K562 (cell line): Measurements from ENCODE around the gene MRI1. TPM values are rescaled to one million over a fixed set of nuclear protein-coding genes. Genes with fewer than 3 reads are reported as not detected.

Source experiments
- CBX2 ChIP-seq: fragments of 200-600 bp; sonication (generic); IDR thresholded peaks from one replicate; pipeline ENCODE4 v1.6.1; 2012; ENCODE audit warnings: mild to moderate bottlenecking, low read length, inconsistent platforms; ENCODE audit not compliant: insufficient read depth, poor library complexity, severe bottlenecking
- LEF1 ChIP-seq: fragments of 450-650 bp; IDR thresholded peaks from 2 replicates; pipeline ENCODE4 v1.6.1; 2016; ENCODE audit warnings: mild to moderate bottlenecking
- XRCC4 ChIP-seq: IDR thresholded peaks from one replicate; pipeline ENCODE4 v1.6.1; 2011; ENCODE audit not compliant: insufficient read depth, insufficient read length; ENCODE audit errors: extremely low read depth
- ZNF668 ChIP-seq: fragments of 250-450 bp; sonication (Bioruptor Pico); IDR thresholded peaks from 2 replicates; pipeline ENCODE4 v1.8.0; 2022; ENCODE audit warnings: mild to moderate bottlenecking, inconsistent platforms
- ZNF707 ChIP-seq: fragments of 250-450 bp; sonication (Bioruptor Pico); conservative IDR thresholded peaks from 2 replicates; pipeline ENCODE4 v1.8.0; 2022; ENCODE audit warnings: inconsistent platforms, mild to moderate bottlenecking, moderate library complexity
- polyA plus RNA-seq, 8 experiments: library from polyadenylated mRNA; depleted of rRNA in 4 of 8; stranded (reverse) in 5 of 8; unstranded in 3 of 8; fragments of >200 nt; fragmentation: Nextera tagmentation in 2 of 8; fragmentation: Illumina TruSeq in 1 of 8; extraction: Ambion mirVana in 2 of 8; extraction: Trizol in 1 of 8; gene quantifications; 2 replicates each; pipeline versions ENCODE4 v1.2.1 to v1.2.3, GENCODE V29; 2011 to 2014; ENCODE audit warnings: inconsistent platforms in 1 of 8, missing spikeins in 1 of 8
- total RNA-seq, 7 experiments: library from RNA; depleted of rRNA in 6 of 7; stranded (reverse); fragments of >200 nt in 6 of 7; fragmentation: Illumina TruSeq in 2 of 7; extraction: Trizol in 2 of 7; gene quantifications; 2 replicates each; pipeline versions ENCODE4 v1.2.1 to v1.2.3, GENCODE V29; 2011 to 2021; ENCODE audit warnings: low replicate concordance in 1 of 7
- TF ChIP-seq, protein P1 (sequence below), 2 experiments: fragments of 450-650 bp in 1 of 2; sonication (generic) in 1 of 2; formaldehyde crosslinking in 1 of 2; IDR thresholded peaks; 2 replicates each; pipeline versions ENCODE4 v1.7.1 to v1.9.0; 2016 to 2022; ENCODE audit warnings: inconsistent platforms in 1 of 2, mild to moderate bottlenecking in 1 of 2, missing genetic modification reagents in 1 of 2
- TF ChIP-seq, protein P2 (sequence below): sonication (generic); formaldehyde crosslinking; IDR thresholded peaks from 2 replicates; pipeline ENCODE4 v1.8.1; 2023; ENCODE audit warnings: missing genetic modification reagents, mild to moderate bottlenecking, borderline replicate concordance

MRI1 gene
- total and polyA plus RNA-seq, 9 of the 15 experiments (the other 6 are each of a cell fraction or from before 2014, with no cell fraction given) = 5.5 to 57.4 (median 28.2) TPM

DNA sequence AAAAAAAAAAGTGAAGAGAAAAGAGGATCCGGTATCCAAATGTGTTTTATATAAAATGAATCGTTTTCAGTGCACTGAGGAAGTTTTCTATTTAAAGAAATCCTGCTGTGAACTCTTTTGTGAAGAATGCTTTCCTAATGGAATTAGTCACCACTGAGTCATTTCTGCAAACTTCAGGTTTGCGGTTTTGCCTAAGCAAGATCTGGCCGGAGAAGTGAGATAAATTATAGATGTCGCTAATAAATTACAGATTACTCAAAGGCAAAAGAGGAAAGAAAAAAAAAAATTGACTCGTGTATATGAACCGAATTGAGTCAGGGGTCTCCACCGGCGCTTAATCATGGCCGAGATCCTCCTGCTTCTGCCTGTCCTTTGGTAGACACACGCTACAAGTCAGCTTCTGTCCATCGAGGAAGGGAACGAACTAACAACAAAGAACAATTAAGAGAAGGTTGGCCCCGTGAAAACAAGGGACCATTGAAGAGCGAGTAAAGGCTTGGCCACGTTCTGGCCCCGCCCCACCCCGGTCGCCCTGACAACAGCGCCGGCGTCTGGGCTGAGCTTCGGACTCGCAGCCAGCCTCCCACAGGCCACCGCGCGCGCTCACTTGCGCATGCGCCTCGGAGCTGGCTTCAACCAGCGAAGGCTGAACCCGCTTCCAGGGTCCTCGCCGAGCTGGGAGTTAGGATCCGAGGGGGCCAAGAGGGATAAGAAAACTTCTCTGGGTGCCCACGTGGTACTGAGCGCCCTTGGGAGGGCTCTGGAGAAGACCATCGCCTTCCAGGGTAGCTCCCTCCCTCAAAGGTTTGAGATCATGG, 33.0 kb upstream of the MRI1 start (continued):
- TF ChIP-seq CBX2 (no peak), ZNF668 (CRISPR knock-in tag) (no peak), XRCC4 (no peak), ZNF707 (CRISPR knock-in tag) (no peak), LEF1 (peak; percentile 80)
- TF ChIP-seq, protein P1, sequence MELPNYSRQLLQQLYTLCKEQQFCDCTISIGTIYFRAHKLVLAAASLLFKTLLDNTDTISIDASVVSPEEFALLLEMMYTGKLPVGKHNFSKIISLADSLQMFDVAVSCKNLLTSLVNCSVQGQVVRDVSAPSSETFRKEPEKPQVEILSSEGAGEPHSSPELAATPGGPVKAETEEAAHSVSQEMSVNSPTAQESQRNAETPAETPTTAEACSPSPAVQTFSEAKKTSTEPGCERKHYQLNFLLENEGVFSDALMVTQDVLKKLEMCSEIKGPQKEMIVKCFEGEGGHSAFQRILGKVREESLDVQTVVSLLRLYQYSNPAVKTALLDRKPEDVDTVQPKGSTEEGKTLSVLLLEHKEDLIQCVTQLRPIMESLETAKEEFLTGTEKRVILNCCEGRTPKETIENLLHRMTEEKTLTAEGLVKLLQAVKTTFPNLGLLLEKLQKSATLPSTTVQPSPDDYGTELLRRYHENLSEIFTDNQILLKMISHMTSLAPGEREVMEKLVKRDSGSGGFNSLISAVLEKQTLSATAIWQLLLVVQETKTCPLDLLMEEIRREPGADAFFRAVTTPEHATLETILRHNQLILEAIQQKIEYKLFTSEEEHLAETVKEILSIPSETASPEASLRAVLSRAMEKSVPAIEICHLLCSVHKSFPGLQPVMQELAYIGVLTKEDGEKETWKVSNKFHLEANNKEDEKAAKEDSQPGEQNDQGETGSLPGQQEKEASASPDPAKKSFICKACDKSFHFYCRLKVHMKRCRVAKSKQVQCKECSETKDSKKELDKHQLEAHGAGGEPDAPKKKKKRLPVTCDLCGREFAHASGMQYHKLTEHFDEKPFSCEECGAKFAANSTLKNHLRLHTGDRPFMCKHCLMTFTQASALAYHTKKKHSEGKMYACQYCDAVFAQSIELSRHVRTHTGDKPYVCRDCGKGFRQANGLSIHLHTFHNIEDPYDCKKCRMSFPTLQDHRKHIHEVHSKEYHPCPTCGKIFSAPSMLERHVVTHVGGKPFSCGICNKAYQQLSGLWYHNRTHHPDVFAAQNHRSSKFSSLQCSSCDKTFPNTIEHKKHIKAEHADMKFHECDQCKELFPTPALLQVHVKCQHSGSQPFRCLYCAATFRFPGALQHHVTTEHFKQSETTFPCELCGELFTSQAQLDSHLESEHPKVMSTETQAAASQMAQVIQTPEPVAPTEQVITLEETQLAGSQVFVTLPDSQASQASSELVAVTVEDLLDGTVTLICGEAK (IDR thresholded peaks at IDR 0.05) = 0 out of 2 replicates have a peak, but pooled peaks have one; percentile 22
- TF ChIP-seq, protein P1 (CRISPR knock-in tag; IDR thresholded peaks at IDR 0.05) = no peak
- TF ChIP-seq, protein P2, sequence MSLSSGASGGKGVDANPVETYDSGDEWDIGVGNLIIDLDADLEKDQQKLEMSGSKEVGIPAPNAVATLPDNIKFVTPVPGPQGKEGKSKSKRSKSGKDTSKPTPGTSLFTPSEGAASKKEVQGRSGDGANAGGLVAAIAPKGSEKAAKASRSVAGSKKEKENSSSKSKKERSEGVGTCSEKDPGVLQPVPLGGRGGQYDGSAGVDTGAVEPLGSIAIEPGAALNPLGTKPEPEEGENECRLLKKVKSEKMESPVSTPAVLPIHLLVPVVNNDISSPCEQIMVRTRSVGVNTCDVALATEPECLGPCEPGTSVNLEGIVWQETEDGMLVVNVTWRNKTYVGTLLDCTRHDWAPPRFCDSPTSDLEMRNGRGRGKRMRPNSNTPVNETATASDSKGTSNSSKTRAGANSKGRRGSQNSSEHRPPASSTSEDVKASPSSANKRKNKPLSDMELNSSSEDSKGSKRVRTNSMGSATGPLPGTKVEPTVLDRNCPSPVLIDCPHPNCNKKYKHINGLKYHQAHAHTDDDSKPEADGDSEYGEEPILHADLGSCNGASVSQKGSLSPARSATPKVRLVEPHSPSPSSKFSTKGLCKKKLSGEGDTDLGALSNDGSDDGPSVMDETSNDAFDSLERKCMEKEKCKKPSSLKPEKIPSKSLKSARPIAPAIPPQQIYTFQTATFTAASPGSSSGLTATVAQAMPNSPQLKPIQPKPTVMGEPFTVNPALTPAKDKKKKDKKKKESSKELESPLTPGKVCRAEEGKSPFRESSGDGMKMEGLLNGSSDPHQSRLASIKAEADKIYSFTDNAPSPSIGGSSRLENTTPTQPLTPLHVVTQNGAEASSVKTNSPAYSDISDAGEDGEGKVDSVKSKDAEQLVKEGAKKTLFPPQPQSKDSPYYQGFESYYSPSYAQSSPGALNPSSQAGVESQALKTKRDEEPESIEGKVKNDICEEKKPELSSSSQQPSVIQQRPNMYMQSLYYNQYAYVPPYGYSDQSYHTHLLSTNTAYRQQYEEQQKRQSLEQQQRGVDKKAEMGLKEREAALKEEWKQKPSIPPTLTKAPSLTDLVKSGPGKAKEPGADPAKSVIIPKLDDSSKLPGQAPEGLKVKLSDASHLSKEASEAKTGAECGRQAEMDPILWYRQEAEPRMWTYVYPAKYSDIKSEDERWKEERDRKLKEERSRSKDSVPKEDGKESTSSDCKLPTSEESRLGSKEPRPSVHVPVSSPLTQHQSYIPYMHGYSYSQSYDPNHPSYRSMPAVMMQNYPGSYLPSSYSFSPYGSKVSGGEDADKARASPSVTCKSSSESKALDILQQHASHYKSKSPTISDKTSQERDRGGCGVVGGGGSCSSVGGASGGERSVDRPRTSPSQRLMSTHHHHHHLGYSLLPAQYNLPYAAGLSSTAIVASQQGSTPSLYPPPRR = no peak
